Bone marrow (tissue), 2 donors: Measurements from ENCODE around the gene EPHA3.
A peak's percentile ranks its signal among the peaks of the same experiment; 100 is the strongest.

Source experiments
- DNase-seq, 2 donors: peaks; one replicate each; lab custom pipeline; 2025; lab: John Stamatoyannopoulos, UW

Gene EPHA3

DNA sequence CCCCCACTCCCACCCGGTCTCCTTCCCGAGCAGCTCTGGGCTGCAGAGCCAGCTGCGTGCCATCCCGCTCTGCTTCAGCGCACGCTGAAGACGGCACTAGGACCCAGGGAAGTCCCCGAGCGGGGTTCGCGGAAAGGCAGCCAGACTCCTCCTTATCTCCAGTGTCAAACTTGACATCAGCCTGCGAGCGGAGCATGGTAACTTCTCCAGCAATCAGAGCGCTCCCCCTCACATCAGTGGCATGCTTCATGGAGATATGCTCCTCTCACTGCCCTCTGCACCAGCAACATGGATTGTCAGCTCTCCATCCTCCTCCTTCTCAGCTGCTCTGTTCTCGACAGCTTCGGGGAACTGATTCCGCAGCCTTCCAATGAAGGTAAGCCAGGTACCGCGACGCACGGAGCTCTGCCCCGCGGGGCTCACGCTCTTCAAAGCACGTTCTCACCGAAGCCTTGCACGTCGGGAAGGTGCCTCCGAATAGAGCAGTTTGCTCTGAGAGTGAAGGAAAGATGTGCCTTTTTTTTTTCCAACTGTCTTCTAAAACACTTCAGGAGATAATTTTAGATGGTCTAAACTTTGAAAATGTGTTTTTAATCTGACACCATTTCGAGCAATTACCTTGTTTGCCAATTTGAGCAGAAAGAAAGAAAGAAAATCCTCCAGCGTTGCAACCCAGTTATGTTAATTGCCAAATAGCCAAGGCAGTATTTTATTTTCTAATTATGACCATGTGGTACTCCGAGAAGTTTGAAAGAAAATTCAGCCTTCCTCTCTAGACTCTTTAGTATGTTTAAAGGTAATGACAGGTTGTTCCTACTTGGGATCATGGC is at the start of gene EPHA3:
TSS of gene EPHA3 (plus strand) at position 161 of the 830 bp plus-strand sequence. CDS start at position 289, 128 bp downstream.
- DNase-seq, result no peak

DNA sequence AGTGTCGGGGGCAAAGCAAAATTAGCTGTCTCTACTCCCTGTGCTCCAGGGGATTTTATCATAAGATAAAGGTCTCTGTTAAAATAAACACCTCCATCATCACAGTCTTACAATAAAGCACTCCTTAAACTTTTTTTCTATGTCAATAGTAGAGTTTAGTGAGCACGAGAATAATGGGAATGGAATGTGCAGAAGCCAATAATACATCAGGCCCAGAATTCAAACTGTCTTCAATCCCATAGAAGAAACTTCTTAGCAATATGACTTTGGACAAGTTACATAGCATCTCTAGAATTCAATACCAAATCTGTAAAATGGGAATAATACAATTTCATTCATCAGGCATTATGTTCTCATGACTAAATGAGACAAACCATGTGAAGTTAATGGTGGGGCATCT is 49.0 kb upstream of the EPHA3 start:
- DNase-seq, result no peak

DNA sequence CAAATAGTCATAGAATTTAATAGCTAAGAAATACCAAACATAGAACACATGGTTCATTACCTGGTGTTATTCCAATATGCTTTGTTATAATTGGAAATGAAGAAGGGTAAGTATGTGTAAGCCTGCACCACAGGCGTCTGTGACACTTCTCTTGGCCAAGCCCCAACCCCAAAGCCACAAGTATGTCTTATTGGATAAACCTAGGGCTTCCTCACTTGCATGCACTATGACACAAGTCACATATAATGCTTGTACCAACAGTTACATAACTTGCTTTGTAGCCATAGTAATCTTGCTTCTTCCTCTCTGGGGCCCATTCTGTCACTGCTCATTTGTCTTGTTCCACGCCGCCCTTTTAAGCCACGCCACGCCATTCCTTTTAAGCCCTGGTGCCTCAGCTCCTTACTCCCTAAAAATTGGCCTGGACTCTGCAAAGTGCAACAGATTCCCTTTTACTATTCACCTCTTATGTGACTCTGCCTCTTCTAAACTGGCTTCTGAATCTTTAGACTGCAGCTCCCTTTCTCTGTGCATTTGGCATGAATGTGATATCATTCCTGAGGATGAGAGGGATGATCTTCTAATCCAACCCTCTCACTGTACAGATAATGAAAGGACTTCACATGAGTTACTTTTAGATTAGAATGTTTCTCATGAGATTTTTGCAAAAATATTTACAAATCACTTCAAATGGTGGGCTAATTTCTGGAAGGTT is 48.1 kb upstream of the EPHA3 start:
- no peak for DNase-seq

DNA sequence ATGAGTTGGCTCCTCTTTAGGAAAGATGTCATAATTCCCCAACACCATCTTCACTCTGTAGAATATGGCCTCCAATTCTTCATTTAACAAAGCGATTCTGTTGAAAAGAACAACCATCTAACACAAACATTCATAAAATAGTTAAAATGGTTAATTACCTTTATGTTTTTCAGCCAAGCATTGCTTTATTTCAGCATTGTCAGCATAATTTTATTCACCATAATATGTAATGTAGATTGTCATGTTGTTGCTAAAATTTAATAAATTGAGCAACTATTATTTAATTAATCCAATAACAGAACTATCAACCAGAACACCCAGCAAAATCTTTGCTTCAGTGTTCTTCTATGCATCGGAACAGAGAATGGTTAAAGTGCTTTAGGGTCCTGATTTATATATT is 46.2 kb upstream of the EPHA3 start:
- DNase-seq, result no peak

DNA sequence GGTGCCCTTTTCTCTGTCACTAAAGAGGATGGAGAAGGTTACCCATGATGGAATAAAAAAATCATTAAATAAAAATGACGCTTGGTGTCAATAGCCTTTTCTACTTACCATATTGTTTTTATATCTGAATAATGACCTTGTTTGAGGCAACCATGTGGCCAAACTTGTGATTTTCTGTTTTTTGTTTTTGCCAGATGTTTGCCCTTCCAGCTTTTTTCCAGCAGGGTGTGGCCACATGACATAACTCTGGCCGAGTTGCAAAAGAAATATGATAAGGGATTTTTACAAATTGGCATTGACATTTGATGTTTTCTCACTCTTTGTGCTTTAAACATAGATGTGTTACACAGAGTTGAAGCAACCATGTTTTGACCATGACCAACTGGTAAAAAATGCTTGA is 39.7 kb upstream of the EPHA3 start:
- DNase-seq, result no peak

DNA sequence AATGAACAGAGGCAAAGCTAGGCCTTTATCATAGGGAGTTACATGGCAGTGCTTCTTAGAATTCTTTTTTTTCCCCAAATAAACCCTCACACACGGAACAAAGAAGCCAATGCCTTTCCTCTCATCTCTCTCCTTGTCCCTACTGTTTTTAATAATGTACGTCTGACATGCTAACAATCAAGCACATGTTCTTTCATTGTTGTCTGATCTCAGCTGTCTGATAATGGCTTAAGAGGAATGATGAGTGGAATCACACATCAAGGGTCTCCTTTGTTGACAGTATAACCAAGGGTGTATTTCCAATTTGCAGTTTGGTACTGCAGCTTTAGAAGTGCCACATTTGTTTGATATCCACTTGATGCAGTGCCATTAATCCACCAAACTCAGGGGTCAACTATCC is 34.8 kb upstream of the EPHA3 start:
- no peak for DNase-seq

GRCh38 chr3:89079944-89080343 is 27.5 kb upstream of the EPHA3 start:
- DNase-seq, result no peak

DNA sequence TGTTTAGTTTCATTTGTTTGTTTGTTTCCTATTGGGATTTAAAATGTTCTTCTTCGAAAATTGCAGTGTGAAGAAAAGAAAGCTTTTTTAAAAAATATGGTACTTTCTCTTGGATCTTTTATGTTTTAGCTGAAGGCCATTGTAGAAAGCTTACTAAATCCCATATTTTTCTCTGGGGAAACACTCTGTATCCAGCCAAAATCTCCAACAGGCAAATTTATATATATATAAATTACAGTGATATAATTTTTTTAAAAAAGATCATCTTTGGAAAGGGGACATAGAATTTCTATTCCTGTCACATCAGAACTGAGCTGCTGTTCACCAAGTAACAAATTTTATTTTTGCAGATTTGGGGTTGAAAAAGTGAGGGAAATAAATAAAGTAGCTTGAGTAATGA is 19.6 kb upstream of the EPHA3 start:
- DNase-seq, result no peak

DNA sequence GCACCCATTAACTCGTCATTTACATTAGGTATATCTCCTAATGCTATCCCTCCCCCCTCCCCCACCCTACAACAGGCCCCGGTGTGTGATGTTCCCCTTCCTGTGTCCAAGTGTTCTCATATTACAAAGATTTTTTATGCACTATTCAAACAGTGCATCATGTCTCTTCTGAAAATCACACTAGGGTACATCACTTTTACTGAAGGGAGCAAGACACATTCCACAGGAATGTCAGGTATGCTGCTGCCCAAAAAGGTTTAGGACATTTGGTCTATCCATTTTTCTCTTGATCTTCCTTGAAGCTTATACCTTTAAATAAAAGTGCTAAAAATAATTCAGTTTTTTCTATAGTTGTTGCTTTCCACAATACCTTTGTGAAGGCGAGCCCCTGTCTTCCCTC is 9.2 kb upstream of the EPHA3 start:
- no peak for DNase-seq

DNA sequence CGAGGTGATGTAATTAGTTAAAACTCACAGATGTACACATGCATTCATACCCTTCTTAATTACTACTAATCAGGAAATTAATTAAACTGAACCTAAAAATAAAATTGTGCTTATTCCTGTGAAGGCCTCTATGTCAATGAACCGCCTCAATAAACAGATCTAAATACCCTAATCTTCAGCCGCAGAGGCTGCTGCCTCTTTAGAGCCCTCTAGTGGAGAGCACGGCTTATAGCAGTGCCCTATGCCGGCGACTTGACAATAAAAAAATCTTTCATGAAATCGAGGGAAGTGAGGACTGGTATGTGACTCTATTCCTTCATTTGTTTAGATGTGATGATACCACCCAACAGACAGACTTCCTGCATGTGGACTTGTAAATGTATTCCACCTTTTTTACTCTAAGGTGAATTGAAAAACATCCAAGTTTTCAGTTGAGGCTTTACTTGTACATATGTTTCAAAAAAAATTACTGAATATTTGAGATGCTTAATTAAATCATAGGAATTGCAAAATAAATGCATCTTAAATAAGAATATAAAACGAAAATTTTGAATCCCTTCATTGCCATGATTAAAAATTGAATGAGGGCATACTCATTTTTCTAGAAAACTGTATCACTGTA is 8.3 kb upstream of the EPHA3 start:
- peak in 1 of 2 donors; percentile 10 for DNase-seq

GRCh38 chr3:89101251-89101650 is 6.2 kb upstream of the EPHA3 start:
- no peak for DNase-seq

DNA sequence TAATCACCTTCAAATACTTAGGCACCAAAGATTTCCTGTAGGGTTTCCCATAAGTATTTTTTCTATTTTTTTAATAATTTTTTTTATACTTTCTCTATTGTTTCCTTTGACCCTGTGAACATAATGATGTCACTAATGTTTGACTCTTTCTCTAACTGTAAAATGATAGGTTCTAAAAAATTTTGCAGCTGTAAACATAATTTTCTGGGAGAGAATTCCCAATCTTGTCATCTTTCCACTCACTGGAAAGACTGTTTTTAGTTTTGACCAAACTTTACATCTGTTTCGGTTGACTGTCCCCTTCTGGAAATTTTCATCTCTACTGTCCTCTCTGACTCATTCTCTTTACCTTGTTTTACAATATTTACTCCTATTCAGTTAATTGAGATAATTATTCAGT is 5.5 kb upstream of the EPHA3 start:
- no peak for DNase-seq

GRCh38 chr3:89104499-89104898 is 2.9 kb upstream of the EPHA3 start:
- DNase-seq, result no peak

DNA sequence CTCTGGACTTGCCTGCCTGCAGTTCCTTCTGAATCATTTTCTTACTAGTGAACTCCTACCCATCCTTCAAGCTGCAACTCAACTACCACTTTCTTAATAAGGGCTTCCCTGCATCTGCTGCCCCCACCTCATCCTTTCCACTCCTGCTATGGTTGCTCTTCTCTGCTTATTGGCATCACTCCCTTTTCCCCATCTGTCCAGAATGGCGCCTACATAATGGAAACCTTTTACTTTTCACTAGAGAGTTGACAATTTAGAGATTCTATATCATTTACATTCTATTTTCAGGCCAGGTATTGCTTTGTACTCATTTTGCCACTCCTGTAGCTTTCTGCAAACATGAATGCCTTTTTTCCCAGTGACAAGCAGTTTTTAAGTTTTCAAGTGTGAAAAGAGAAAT is 1.9 kb upstream of the EPHA3 start:
- no peak for DNase-seq

DNA sequence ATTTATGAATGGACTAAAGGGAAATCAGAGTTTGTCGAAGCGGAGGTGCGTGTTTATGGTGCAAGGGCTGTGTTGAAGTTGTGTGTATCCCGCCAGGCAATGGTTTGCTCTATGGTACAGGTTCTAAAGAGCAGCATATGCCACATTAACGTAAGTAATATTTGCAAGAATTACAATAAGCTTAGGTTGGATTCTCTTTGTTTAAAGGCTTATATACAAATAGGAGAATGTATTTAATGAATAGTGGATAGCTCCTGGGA is 800 bp downstream of the EPHA3 start:
- DNase-seq, result no peak

- no peak for DNase-seq
These were observed 5.9 kb downstream of the EPHA3 start for GRCh38 chr3:89113344-89113743.

DNA sequence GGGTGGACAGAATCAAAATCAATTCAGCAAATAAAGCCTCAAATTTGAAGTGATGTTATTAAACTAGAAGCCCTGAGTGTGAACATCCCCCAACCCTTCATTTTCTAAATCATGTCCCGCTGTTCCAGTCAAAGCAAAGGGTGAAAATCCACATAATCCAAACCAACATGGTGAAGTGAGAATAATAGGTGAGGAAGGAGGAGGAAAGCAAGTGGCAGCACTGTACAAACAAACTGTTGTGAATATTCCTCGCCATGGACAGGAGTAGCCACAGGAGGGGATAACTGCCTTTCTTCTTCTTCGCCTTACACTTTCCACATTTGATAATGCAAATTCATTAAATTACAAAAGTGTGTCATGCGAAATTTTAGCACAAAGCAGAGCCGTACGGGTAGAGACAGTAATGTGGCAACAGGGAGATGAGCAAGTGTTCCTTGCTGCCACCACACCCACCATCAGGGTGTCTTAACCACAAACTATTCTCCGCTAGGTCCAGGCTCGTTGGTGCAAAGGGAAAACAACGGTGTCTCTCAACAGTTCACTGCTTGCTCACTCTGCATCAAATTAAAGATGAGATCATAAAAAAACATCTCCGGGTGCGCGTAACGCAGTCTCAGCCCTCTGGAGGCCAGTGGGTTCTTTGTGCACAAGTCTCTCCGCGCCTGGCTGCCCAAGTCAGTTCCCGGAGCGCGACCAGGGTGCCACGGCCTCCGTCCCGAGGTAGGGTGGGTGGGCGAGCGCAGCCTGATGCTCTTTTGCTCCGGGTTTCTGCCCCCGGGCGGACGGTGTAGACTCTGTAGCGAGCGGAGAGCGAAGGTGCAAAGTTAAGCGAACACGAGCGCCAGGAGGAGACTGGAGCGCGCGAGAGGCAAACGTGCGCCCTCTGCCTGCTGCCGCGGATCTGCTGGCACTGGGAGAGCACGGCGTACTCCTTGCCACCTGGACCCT is 6.7 kb downstream of the EPHA3 start:
- no peak for DNase-seq

- DNase-seq, result no peak
These were observed 7.4 kb downstream of the EPHA3 start for GRCh38 chr3:89114841-89115223.

GRCh38 chr3:89116476-89116875 is 9.1 kb downstream of the EPHA3 start:
- DNase-seq, result no peak

DNA sequence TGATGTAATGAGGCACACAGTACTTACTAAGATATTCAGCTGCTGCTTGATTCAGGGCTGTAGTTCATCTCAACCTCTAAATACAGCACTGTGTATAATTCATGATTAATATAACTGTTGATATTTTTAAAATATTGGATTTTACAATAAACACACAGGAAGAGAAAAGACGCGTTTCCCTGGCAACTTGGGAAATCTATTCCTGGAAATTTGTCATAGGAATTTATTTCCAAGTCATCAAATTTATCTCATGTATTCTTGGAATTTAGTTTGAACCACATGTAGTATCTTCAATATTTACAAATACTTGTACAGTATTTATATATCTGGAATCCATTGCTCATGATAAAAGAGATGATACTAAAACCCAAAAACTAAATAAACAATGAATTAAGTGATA is 30.6 kb downstream of the EPHA3 start:
- no peak for DNase-seq

- DNase-seq, result no peak
These were observed 32.4 kb downstream of the EPHA3 start for GRCh38 chr3:89139870-89140269.

DNA sequence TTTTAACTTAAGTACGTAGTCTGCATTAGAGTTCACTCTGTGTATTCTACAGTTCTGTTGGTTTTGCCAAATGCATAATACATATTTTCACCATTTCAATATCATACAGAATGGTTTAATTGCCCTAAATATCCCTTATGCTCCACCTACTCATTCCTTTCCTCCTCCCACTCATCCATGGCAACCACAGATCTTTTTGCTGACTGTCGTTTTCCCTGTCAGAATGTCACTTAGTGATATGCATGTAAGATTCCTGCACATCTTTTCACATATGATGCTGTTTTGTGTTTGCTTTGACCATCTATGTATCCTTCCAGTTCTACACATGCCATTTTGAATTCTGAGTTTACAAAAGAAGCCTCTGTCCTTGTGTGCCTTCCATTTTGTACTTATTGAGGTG is 36.7 kb downstream of the EPHA3 start:
- DNase-seq, result no peak
